Glomerular visceral epithelial cell (primary cell): ENCODE results near the gene LASP1NB.

Experiments
- DNase-seq: peaks from one replicate; pipeline ENCODE4 v3.0.0-alpha.2; 2016; ENCODE audit errors: extremely low spot score

LASP1NB gene

DNA sequence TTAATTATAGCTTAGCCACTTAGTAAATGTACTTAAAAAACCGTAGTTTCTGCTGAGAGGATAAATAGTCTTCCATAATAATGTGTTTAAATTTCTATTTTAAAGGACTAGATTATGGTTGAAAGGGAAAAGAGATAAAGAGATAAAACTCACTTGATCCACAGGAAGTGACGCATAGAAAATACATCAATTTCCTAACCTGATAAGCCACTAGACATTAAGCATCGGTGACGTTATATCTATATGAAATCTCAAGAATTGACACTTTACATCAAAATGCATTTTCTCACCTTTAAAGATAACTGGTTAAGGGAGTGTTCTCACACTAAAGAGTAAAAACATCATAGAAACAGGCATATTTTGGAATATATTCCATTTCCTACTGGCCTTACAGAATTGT is 36.0 kb downstream of the LASP1NB start:
- DNase-seq: no peak

DNA sequence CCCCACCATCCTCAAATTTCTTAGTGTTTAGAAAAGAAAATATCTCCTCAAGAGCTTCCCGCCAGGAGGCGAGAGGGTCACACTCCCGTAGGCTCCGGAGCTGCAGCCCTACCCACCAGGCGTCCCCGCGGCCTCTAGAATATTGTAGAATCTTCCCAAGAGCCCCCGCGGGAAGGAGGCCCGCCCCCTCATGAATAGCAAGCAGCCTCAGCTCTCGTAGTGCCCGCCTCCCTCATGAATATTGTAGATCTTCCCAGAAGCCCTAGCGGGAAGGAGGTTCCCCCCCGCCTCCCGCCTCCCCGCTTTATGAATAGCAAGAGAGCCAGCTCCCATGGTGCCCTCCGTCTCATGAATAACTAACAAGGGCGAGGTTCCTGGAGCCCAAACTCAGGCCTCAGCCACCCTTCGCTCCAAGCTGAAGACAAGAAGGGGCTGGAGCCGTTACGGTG is 41.9 kb downstream of the LASP1NB start, which contains the start of gene FBXO47:
FBXO47 (minus strand) TSS at position 114 of the 449 bp plus-strand sequence. CDS start 4,378 bp downstream, outside the sequence.
- peak; percentile 50 for DNase-seq

DNA sequence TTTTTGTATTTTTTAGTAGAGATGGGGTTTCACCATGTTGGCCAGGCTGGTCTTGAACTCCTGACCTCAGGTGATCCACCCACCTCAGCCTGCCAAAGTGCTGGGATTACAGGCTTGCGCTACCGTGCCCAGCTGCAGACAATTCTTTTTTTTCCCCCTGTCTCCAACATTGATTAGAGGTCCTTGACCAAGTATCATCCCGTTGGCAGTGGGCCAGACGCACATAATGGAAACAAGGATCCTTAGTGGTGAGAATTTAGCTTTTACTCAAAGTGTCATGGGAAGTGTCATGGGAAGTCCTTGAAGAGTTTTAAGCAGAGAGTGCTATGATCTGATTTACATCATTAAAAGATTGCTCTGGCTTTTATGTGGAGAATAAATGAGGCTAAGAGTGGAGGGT is 43.9 kb downstream of the LASP1NB start:
- DNase-seq: no peak

DNA sequence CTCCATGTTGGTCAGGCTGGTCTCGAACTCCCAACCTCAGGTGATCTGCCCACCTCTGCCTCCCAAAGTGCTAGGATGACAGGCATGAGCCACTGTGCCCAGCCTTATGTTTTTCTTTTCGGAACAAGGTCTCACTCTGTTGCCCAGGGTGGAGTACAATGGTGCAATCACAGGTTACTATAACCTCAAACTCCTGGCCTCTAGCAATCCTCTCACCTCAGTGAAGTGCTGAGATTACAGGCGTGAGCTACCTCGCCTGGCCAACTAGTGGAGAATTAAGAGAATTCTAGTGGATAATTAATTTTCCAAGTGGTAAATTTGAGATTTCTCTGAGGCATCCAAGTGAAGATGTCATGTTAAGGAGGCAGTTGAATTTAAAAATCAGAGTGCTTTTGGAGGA is 44.7 kb downstream of the LASP1NB start:
- peak; percentile 29 for DNase-seq

DNA sequence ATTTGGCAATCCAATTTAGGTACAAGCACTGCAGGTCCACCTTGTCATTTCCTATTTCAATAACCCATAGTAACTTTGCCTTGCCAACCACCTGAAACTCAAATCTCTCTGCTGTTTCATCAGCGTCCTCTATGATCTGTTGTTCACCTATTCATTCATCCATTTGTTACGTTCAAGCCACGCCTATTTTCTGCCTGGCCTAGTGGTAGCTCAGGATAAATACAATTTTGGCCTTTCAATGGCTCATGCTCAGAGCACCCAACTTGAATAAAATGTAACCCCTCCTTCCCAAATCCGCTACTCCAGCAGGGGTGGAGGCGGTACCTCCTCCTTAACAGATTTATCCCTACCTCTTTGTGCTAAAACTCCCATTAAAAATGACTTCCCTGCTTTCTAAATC is 45.4 kb downstream of the LASP1NB start:
- no peak for DNase-seq

- peak; percentile 16 for DNase-seq
Measured at GRCh38 chr17:38976187-38976551, 50.8 kb downstream of the LASP1NB start.

GRCh38 chr17:38978180-38978579 is 52.8 kb downstream of the LASP1NB start:
- no peak for DNase-seq
